ENCODE data around the gene DNAH1.

DNAH1 gene

GRCh38 chr3:52343946-52344600, 28.0 kb downstream of the DNAH1 start:
- DNase-seq: no peak

- DNase-seq: no peak
These were observed 29.5 kb downstream of the DNAH1 start for GRCh38 chr3:52345521-52346109.

GRCh38 chr3:52346623-52347530, 30.8 kb downstream of the DNAH1 start:
- no peak for DNase-seq

GRCh38 chr3:52347716-52348635, 31.9 kb downstream of the DNAH1 start:
- DNase-seq: no peak

- no peak for DNase-seq
These were observed 33.0 kb downstream of the DNAH1 start for GRCh38 chr3:52349131-52349530.

GRCh38 chr3:52349611-52350395, 33.7 kb downstream of the DNAH1 start:
- DNase-seq: no peak

GRCh38 chr3:52350416-52350815, 34.3 kb downstream of the DNAH1 start:
- DNase-seq: no peak

GRCh38 chr3:52350981-52351761, 35.1 kb downstream of the DNAH1 start:
- DNase-seq: no peak

- no peak for DNase-seq
These were observed 35.7 kb downstream of the DNAH1 start for GRCh38 chr3:52351762-52352368.

GRCh38 chr3:52352566-52352965, 36.4 kb downstream of the DNAH1 start:
- DNase-seq: no peak

- no peak for DNase-seq
These were observed 37.3 kb downstream of the DNAH1 start for GRCh38 chr3:52353291-52353855.

- DNase-seq: no peak
These were observed 38.6 kb downstream of the DNAH1 start for GRCh38 chr3:52354676-52355075.

- no peak for DNase-seq
These were observed 39.4 kb downstream of the DNAH1 start for GRCh38 chr3:52355526-52355925.

- no peak for DNase-seq
These were observed 40.0 kb downstream of the DNAH1 start for GRCh38 chr3:52356126-52356525.

- DNase-seq: no peak
These were observed 41.3 kb downstream of the DNAH1 start for GRCh38 chr3:52357151-52358080.

- no peak for DNase-seq
These were observed 42.3 kb downstream of the DNAH1 start for GRCh38 chr3:52358362-52358940.

GRCh38 chr3:52359116-52359855, 43.2 kb downstream of the DNAH1 start:
- DNase-seq: no peak

GRCh38 chr3:52361011-52361410, 44.9 kb downstream of the DNAH1 start:
- DNase-seq: no peak

Measured in NCI-H1048 (cell line).